ENCODE data around the gene MGAT4C.

- TF ChIP-seq POLR2A (IDR thresholded peaks at IDR 0.05; ENCODE audit: extremely low read depth, insufficient read length) (no peak), CTCF (IDR thresholded peaks at IDR 0.05; ENCODE audit: low read depth, low read length) (no peak), MYC (IDR thresholded peaks at IDR 0.05; ENCODE audit: low read depth, low read length) (no peak), MAX (IDR thresholded peaks at IDR 0.05; ENCODE audit: low read depth, low read length) (no peak)
Measured at GRCh38 chr12:85927166-85927565, 329.0 kb downstream of the MGAT4C start.
